ENCODE results near the gene ZNF630. TPM values are rescaled to one million over a fixed set of nuclear protein-coding genes. Genes with fewer than 3 reads are reported as not detected.
"Not testable (repeated sequence)": the region's sequence is repeated elsewhere in the genome, so short reads cannot be mapped to it uniquely, and the experiment has no call there.

Gene ZNF630
- total RNA-seq, 2 donors from 2014 or later = 3.2 to 3.7 TPM

- no peak for ATAC-seq (ENCODE audit: insufficient number of reproducible peaks, low FRiP score, low read depth)
- H3K9me3 ChIP-seq = no peaks in the 10 kb centered on the region
- H3K4me3 ChIP-seq = no peak overlapping the region
- H3K27me3 ChIP-seq (replicated peaks; ENCODE audit: insufficient read depth) = no peaks in the 10 kb centered on the region
- no peak for TF ChIP-seq CTCF (IDR thresholded peaks at IDR 0.05)
- no peak overlapping the region for H3K27ac ChIP-seq
- H3K4me1 ChIP-seq (ENCODE audit: control insufficient read depth in 1 of 2, low read depth in 2 of 2) = no peaks in the 10 kb centered on the region
- no peaks in the 10 kb centered on the region for H3K36me3 ChIP-seq
- DNase-seq (ENCODE audit: low spot score) = no peak
Observed at GRCh38 chrX:48030237-48030636, 41.2 kb downstream of the ZNF630 start.

GRCh38 chrX:48028091-48028490, 43.3 kb downstream of the ZNF630 start:
- Histone ChIP-seq H3K9me3 (no peaks in the 10 kb centered on the region), H3K4me1 (ENCODE audit: control insufficient read depth in 1 of 2, low read depth in 2 of 2) (no peaks in the 10 kb centered on the region), H3K27ac (no peak overlapping the region), H3K4me3 (no peak overlapping the region), H3K36me3 (no peaks in the 10 kb centered on the region), H3K27me3 (replicated peaks; ENCODE audit: insufficient read depth) (no peaks in the 10 kb centered on the region)
- no peak for ATAC-seq (ENCODE audit: insufficient number of reproducible peaks, low FRiP score, low read depth)
- no peak for TF ChIP-seq CTCF (IDR thresholded peaks at IDR 0.05)
- DNase-seq (ENCODE audit: low spot score) = no peak

GRCh38 chrX:48027545-48027944, 43.9 kb downstream of the ZNF630 start:
- not testable (repeated sequence) for DNase-seq (ENCODE audit: low spot score); H3K27ac ChIP-seq; H3K36me3 ChIP-seq; ATAC-seq (ENCODE audit: insufficient number of reproducible peaks, low FRiP score, low read depth); H3K9me3 ChIP-seq; H3K4me1 ChIP-seq (ENCODE audit: control insufficient read depth in 1 of 2, low read depth in 2 of 2); H3K27me3 ChIP-seq (replicated peaks; ENCODE audit: insufficient read depth); H3K4me3 ChIP-seq

GRCh38 chrX:48025561-48025960, 45.9 kb downstream of the ZNF630 start:
- H3K4me1 ChIP-seq (ENCODE audit: control insufficient read depth in 1 of 2, low read depth in 2 of 2) = no peaks in the 10 kb centered on the region
- ATAC-seq (ENCODE audit: insufficient number of reproducible peaks, low FRiP score, low read depth) = no peak
- peak; percentile 48 for TF ChIP-seq CTCF (IDR thresholded peaks at IDR 0.05)
- no peak overlapping the region for H3K27ac ChIP-seq
- DNase-seq (ENCODE audit: low spot score) = no peak
- H3K27me3 ChIP-seq (replicated peaks; ENCODE audit: insufficient read depth) = no peaks in the 10 kb centered on the region
- H3K4me3 ChIP-seq = no peak overlapping the region
- no peaks in the 10 kb centered on the region for H3K36me3 ChIP-seq
- H3K9me3 ChIP-seq = no peaks in the 10 kb centered on the region

- Histone ChIP-seq H3K36me3 (no peaks in the 10 kb centered on the region), H3K4me1 (ENCODE audit: control insufficient read depth in 1 of 2, low read depth in 2 of 2) (no peaks in the 10 kb centered on the region), H3K27me3 (replicated peaks; ENCODE audit: insufficient read depth) (no peaks in the 10 kb centered on the region), H3K27ac (no peak overlapping the region), H3K9me3 (no peaks in the 10 kb centered on the region), H3K4me3 (no peak overlapping the region)
- no peak for TF ChIP-seq CTCF (IDR thresholded peaks at IDR 0.05)
- DNase-seq (ENCODE audit: low spot score) = no peak
- no peak for ATAC-seq (ENCODE audit: insufficient number of reproducible peaks, low FRiP score, low read depth)
Observed at GRCh38 chrX:48022738-48023137, 48.7 kb downstream of the ZNF630 start.

- no peak for TF ChIP-seq CTCF (IDR thresholded peaks at IDR 0.05)
- ATAC-seq (ENCODE audit: insufficient number of reproducible peaks, low FRiP score, low read depth) (no peak), DNase-seq (ENCODE audit: low spot score) (no peak)
- Histone ChIP-seq H3K4me1 (ENCODE audit: control insufficient read depth in 1 of 2, low read depth in 2 of 2) (no peaks in the 10 kb centered on the region), H3K4me3 (peak overlapping the region; percentile 72), H3K9me3 (no peaks in the 10 kb centered on the region), H3K36me3 (no peaks in the 10 kb centered on the region), H3K27me3 (replicated peaks; ENCODE audit: insufficient read depth) (no peaks in the 10 kb centered on the region), H3K27ac (peak overlapping the region; percentile 77 to 85)
Observed at GRCh38 chrX:48022100-48022499, 49.3 kb downstream of the ZNF630 start.
